NCI-H2107 treated with DMSO at 0.1 percent for 48 hours (cell line): ENCODE results near the gene CTRL.
"Not testable (repeated sequence)": the region's sequence is repeated elsewhere in the genome, so short reads cannot be mapped to it uniquely, and the experiment has no call there.

Experiments
- DNase-seq: peaks from one replicate; lab custom pipeline; 2025; ENCODE audit not compliant: unreplicated experiment; lab: John Stamatoyannopoulos, UW

Gene CTRL

DNA sequence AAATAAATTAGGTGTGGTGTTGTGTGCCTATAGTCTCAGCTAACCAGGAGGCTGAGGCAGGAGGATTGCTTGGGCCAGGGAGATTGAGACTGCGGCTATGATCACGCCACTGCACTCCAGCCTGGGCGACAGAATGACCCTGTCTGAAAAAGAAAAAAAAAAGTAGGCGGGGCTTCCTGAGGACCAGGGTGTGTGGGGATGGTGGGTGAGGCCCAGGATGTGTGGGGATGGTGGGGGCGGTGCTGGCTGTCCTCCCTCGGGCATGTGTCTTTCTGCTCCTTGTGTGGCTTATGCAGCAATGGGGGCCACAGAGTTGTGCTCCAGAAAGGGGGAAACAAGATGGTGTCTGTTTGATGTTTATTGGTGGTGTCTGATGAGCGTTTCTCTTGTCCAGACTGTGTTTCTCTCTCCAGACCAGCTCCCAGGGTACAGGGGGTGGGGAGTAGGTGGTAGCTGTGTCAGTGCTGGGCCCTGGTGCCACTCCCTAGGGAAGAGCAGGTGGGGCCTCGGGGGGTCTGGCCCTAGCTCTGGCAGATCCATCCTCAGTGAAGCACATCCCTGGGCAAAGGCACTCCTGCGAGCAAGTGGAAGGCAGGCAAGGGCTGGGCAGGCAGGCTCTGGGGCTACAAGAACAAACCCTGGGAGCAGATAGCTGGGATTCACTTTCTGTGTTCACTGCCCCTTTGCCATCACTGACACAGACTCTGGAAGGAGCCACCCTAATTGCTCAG, 10.0 kb upstream of the CTRL start:
- DNase-seq: no peak

DNA sequence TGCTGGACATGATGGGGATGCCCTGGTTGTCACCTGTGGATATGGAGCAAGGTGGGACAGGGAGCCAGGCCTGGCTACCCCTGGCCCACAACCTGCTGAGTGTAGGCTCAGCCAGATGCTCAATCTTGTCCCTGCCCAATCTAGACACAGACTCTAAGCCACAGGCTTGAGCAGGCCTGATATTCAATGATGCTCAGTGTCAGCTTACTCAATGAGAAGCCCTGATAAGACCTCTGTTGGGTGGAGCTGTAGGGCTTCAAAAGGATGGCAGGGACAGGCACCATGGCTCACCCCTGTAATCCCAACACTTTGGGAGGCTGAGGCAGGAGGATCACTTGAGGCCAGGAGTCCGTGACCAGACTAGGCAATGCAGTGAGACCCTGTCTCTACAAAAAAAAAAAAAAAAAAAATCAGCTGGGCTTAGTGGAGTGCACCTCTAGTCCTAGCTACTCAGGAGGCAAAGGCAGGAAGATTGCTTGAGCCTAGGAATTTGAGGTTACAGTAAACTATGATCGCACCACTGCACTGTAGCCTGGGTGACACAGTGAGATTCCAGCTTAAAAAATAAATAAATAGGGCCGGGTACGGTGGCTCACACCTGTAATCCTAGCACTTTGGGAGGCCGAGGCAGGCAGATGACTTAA, 8.9 kb upstream of the CTRL start:
- no peak for DNase-seq

DNA sequence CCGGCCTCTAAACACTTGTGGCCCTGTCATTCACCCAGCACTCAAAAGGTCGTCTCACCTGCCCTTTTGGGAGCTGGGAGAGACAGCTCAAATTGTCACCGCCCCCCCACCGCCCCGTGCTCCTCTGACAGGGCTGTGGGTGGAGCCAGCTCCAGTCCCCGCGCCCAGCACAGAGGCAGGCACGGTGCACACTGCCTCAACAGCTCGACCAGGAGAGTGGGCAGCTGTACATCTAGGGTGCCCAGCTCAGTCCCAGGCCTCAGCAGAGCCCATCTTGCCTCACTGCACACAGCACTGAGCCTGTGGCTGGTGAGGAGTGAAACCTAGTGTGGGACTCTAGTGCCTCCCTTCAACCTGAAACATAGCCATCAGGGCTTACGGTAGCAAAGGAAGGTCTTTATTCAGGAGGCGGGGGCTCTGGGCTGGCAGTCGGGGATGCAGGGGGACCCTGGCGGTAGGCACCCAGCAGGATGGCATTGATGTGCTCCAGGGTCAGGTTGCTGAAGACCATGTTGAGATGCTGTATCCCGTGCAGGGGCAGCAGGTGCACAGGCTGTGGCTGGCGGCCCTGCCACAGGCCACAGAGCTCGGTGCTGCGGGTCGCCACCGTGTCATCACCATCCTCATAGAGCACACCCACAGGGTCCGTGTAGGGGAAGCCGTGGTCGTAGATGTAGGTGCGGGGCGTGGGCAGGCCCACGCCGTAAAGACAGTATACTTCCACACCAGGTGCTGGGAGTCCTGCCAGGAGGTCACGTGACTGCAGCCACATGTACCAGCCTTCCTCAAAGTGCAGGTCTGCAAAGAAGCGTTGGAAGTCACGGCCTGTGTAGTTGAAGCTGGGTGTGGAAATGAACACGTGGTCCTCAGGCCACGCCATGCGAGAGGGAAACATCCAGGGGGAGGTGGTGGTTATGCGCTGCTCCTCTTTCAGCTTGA, 8.1 kb upstream of the CTRL start:
- no peak for DNase-seq

DNA sequence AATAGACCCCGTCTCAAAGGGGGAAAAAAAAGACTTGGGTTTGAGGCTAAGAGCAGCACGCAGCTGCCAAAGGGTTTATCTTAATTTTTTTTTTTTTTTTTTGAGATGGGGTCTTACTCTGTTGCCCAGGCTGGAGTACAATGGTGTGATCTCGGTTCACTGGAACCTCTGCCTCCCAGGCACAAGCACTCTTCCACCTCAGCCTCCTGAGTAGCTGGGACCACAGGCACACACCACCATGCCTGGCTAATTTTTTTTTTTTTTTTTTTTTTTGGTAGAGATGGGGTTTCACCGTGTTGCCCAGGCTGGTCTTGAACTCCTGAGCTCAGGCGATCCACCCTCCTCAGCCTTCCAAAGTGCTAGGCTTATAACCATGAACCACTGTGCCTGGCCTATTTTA, 6.1 kb upstream of the CTRL start:
- not testable (repeated sequence) for DNase-seq

DNA sequence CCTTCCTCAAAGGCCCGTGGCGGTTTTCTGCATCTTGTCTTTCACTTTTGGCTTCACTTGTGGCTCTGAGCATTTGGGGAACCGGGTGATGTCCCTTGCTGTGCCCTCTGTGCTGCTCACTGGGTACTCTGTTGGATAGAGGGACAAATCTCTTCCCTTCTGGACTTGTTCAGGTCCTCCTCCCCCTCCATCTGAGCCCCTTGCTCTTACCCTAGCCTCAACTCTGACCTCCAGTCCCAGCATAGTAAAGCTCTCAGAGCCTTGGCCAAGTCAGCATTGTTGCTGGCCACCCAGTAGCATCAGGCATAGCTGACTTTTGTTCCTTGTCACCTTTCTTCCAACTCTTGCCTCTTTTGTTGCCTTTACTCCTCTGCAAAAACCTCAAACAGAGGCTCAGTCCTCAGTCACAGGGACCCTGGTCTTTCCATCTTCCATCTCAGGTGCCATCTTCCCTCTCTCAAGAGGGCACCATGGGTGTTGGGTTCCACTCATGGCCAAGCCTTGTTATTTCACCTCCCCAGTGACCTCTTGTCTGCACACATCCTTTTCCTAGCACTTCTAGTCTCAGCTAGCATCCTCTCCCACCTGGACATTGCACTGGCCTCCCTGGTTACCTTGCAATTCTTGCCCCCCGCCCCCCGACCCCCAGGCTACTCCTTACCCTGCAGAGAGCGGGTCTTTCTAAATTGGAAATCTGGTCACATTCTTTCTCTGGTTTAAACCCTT, 5.4 kb upstream of the CTRL start:
- DNase-seq: peak; percentile 59

DNA sequence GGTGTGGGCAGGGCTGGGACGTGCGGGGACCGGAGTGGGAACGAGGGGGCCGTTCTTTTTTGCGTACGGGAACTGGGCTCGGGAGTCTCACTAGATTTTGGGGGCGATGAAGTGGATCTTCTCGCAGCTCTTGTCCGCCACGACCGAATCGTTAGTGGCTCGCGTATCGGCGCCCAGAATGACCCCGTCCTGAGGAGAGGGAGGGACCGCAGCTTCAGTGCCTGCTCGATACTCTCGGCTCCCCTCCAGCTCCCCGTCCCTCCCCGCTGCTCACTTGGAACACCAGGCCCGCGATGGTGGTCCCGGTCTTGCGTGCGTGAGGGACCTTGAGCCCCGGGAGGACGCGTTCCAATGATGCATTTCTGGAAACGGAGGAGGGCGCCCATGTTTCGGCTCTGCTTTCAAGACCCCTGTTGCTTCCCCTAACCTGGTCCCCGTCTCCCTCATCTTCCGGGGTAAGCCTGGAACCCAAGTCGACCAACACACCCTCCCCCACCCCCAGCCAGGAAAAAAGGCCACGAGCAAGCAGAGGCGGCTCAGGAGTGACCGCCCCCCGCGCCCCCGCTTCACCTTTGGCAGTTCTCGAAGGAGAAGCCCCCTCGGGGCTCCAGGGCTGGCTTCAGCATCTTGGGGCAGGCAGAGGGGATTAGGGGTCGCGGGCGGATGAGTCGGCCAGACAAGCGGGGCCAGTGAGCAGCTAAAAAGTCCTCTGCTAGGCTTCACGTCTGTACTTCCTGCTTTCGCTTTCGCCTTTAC, 4.6 kb upstream of the CTRL start, which contains the start of gene PSMB10:
Gene PSMB10, minus strand, starts transcription at position 727 of the 756 bp plus-strand sequence. Its CDS starts 101 bp downstream, at position 626.
- no peak for DNase-seq

DNA sequence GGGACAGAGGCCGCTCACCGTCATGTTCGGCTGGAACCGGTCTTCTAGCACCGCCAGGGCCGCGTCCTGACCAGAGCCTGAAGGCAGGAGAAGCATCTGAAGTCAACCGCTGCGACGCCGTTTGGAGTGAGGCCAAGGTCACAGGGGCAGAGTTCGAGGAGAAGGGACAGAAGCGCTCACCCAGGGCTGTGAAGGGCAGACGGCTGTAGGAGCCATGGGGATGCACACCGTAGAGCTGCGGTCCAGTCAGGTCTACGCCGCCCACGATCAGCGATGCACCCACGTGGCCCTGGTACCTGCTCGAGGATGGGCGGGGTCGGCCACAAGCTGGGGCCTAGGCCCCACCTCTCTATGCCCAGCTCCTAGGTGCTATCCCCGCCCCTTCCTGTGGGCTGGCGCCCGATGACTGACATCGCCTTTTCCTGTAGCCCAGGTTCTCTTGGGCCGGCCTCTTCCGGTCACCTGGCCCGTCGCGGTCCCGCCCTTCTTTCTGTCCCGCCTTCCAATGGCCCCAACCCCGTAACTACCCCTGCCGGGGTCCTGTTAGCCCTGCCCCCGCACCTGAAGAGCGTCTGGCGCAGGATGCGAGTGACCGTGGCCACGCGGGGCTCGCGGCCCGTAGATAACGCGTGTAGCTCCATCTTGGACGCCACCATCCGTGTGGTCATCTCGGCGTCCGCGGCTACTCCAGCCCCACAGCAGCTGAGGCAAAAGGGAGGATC, 3.9 kb upstream of the CTRL start:
- DNase-seq: peak; percentile 92

DNA sequence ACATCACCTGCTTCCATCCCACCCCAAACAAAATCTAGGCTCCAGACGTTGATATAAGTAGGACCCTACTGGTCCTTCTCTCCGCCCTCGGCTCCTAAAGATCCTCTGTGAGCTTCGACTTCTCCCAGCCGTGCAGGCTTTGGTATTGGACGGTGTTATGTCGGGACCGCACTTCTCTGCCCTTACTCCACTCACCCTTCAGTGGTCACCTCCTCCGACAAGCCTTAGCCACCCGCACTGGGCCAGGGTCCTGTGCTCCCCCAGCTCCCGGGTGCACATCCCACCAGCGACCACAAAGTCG, 3.4 kb upstream of the CTRL start:
- no peak for DNase-seq

DNA sequence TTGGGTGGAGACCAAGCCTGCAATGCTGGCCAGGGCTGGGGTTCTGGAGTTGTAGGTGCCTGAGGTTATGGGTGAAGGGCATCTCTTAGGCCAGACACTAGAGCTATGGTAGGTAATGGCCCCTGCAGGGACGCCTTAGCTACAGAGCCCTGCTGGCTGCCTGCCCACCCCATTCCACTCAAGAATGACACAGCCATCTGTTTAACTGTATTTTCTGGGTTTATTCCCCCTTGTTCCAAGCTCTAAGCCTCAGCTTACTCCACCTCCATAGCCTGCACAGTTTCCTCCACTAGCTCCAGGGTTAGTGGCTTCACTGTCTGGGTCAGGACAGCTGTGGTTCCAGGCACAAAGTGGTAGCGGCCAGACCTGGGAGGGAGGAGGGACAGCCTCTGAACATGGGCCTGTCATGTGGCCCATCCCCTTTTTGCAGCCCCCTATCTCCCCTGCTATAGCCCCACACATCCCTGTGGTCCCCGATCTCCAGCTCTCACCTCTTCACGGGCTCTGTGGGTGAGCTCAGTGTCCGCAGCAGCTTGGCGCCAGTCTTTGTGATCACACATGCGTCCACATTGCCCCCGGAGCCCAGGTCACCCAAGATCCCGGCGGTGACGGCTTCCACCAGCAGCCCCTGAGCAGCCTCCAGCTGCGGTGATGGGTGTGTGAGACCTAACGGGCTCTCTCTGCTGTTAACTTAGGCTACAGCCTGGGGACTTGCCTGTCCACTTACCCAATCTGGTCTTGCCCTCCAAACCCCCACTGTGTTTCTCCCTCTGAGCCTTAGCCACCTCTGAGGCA, 2.8 kb upstream of the CTRL start:
- DNase-seq: no peak

DNA sequence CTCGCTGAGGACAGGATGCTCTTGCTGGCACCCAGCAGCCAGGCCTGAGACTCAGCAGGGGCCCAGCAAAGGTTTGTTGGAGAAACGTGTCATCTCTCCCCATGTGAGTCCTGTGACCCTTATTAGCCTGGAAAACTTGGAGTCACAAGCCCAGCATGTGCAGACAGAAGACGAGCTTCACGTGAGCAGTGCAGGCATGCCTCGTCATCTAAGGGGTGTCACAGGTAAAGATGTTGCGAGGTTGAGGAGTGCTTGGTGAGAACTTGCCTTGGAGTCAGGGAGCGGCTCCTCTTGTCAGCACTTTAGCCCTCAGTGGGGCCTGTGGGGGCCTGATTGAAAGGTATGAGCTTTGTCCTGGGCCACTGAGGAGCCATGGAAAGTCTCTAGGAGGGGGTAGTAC, 2.1 kb upstream of the CTRL start:
- DNase-seq: no peak

DNA sequence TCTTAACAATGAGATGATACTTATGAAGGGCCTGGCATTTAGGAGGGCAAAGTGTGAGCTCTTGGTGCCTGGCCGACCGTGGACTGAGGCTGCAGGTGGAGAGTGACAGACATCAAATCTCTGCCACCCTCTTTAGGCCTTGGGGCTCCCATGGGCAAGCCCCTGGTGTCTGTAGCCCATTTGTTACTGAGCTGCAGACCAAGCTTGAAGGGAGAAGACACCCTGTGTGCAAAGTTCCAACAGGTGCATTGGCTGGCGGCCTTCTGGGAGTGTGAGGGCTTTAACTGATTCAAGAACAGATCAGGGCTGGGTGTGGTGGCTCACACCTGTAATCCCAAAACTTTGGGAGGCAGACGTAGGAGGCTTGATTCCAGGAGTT, 789 bp upstream of the CTRL start:
- DNase-seq: no peak

DNA sequence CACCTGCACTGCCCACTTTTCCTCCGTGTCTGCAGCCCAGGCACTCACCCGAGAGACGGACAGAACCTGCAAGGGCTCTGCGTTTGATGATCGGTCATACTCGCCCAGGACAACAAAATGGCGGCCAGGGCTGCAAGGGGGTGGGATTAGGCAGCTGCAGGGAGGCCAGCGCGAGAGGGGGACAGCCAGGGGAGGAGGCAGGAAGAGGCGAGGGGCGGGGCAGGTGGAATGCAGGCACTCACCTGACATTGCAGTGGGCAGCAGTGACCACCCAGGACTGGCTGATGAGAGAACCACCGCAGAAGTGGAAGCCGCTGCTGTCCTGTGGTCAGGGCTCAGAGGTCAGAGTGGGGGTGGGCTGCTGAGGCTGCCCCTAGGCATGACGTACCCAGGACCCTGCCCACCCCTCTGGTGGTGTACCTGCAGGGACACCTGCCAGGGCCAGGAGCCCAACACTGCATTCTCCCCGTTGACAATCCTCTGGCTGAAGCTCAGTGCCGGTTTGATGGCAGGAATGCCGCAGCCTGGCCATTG, 917 bp downstream of the CTRL start:
- no peak for DNase-seq

DNA sequence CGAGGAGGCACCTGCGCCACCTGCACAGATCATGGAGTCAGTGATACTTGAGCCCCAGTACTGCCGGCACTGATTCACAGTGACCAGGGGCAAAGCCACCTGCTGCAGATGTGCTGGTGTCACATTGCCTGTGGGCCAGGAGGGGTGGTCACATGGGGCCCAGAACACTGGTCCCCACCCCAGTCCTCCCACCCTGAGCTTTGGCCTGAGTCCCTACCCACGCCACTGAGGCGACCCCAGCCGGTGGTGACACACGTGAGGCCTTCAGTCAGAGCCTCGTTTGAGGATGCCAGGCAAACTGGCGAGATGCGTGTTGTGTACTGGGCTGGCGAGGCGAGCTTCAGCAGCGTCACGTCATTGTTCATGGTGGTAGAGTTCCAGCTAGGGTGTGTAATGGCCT, 1.5 kb downstream of the CTRL start:
- DNase-seq: no peak

DNA sequence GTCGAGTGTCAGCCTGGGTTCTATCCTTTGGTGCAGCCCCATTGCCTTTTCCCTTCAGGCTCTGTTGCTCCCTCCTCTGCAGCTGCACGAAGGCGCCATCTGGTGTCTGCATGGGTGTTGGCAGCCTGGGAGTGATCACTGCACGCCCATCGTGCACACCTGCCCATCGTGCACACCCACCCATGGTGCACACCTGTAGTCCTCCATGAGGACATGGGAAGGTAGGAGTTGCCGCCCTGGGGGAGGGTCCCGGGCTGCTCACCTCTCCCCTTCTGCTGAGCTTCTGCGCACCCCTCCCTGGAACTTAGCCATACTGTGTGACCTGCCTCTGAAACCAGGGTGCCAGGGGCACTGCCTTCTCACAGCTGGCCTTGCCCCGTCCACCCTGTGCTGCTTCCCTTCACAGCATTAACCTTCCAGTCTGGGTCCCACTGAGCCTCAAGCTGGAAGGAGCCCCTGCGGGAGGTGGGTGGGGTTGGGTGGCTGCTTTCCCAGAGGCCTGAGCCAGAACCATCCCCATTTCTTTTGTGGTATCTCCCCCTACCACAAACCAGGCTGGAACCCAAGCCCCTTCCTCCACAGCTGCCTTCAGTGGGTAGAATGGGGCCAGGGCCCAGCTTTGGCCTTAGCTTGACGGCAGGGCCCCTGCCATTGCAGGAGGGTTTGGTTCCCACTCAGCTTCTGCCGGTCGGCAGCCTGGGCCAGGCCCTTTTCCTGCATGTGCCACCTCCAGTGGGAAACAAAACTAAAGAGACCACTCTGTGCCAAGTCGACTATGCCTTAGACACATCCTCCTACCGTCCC, 2.9 kb downstream of the CTRL start:
- peak; percentile 76 for DNase-seq

DNA sequence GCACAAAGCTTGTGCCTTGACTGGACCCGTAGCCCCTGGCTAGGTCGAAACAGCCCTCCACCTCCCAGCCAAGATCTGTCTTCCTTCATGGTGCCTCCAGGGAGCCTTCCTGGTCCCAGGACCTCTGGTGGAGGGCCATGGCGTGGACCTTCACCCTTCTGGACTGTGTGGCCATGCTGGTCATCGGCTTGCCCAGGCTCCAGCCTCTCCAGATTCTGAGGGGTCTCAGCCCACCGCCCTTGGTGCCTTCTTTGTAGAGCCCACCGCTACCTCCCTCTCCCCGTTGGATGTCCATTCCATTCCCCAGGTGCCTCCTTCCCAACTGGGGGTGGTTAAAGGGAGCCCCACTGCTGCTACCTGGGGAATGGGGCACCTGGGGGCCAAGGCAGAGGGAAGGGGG, 3.5 kb downstream of the CTRL start:
- no peak for DNase-seq

DNA sequence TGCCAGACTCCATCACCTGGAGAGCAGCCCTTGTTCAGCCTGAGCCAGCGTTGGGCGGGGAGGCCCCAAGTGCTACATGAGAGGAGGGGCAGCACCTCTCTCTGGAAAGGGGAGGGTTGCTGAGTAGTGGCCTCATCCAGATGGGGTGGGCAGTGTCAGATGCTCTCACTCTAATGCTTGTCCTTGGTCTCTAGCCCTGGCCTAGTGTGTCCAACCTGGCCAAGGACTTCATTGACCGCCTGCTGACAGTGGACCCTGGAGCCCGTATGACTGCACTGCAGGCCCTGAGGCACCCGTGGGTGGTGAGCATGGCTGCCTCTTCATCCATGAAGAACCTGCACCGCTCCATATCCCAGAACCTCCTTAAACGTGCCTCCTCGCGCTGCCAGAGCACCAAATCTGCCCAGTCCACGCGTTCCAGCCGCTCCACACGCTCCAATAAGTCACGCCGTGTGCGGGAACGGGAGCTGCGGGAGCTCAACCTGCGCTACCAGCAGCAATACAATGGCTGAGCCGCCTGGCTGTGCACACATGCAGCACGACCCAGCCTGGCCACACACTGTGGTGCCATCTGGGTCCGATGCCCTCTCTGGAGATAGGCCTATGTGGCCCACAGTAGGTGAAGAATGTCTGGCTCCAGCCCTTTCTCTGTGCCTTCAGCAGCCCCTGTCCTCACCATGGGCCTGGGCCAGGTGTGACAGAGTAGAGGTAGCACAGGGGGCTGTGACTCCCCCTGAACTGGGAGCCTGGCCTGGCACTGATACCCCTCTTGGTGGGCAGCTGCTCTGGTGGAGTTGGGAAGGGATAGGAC, 4.3 kb downstream of the CTRL start:
- DNase-seq: no peak

DNA sequence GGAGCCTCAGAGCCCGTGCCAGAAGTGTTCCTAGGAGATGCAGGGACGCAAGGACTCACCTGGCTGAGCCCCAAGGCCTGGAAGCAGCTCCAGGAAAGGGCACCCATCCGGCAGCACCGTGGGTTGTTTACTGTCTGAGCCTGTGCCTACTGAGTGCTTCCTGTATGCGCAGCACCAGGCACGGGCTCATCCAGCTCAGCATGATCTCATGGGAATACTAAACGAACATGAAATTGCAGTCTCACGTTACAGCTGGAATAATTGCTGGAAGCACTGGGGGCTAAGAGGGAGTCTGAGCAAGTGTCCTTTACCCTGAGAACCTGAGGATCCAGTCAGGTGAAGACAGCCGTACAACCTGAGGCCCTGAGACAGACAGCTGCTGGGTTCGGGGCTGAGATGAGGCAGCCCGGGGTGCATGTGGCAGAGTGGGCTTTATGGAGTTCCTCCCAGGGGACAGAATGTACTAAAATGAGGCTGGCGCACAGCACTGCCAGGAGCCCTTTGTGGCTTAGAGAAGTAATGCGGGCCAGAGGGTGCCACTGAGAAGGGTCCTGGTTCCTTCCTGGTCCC, 5.4 kb downstream of the CTRL start:
- DNase-seq: peak; percentile 94
